Chondrocyte (in vitro differentiated cells): ENCODE results near the gene SETD2. TPM values are rescaled to one million over a fixed set of nuclear protein-coding genes. Genes with fewer than 3 reads are reported as not detected.

Experiments
- DNase-seq: peaks from one replicate; pipeline ENCODE4 v3.0.0; 2021; ENCODE audit warnings: mixed read lengths, low spot score
- H3K27ac Mint-ChIP-seq: one replicate; pipeline ENCODE4 v1.8.0; 2021; ENCODE audit warnings: mild to moderate bottlenecking, moderate library complexity, mixed read lengths; ENCODE audit not compliant: unreplicated experiment
- H3K27me3 Mint-ChIP-seq: 2 replicates; pipeline ENCODE4 v1.8.0; 2021; ENCODE audit warnings: low read depth, mixed read lengths
- H3K36me3 Mint-ChIP-seq: 2 replicates; pipeline ENCODE4 v1.8.0; 2021; ENCODE audit warnings: low read depth, mixed read lengths
- H3K4me1 Mint-ChIP-seq: 2 replicates; pipeline ENCODE4 v1.8.0; 2021; ENCODE audit warnings: low read depth, mild to moderate bottlenecking, mixed read lengths
- H3K4me3 Mint-ChIP-seq: one replicate; pipeline ENCODE4 v1.8.0; 2021; ENCODE audit warnings: mild to moderate bottlenecking, moderate library complexity, mixed read lengths; ENCODE audit not compliant: unreplicated experiment
- H3K9me3 Mint-ChIP-seq: 2 replicates; pipeline ENCODE4 v1.8.0; 2021; ENCODE audit warnings: low read depth, mixed read lengths
- total RNA-seq: library from RNA; stranded (reverse); gene quantifications from 3 replicates; pipeline ENCODE4 v1.2.1, GENCODE V29; 2021
- TF ChIP-seq, protein P1 (sequence below): fragments of 200-600 bp; sonication (generic); IDR thresholded peaks from 2 replicates; pipeline ENCODE4 v1.5.0; 2021; ENCODE audit warnings: antibody characterized with exemption, mild to moderate bottlenecking, moderate library complexity

Gene SETD2
- total RNA-seq, 1 donor from 2014 or later: 37.3 TPM

DNA sequence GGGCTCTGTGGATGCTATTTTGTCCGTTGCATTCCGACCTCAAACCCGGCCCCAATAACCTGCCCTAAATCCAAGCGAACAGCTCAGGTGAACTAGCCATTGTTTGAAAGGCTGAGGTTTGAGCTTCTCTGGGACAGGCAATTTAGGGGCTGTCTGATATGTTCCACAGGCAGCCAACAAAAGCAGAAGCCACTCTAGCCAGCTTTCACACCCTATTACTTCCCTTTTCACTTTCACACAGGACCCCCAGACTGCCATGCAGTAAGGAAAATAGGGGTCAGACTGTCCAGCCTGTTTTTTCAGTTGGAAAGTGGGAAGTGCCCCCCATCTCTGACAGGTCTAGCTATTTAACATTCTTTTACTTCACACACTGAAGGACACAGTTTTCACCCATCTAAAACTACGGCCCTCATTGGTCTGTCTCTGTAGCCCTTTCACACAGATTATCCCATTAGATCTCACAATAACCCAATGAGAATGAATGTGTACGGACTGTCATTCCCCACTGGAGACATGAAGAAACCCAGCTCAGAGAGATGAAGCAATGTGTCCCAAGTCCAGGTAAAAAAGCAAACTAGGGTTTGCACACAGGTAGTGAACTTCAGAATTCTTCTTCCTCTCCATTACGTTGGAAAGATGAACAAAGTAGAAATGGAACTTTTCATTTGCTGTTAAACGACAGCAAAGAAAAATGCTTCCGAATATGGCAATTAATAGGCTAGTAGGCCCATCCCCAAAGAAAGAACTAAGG, 189.3 kb downstream of the SETD2 start:
- Mint-ChIP-seq H3K9me3 (no peaks in the 10 kb centered on the region), H3K36me3 (peaks cover 2% of the 10 kb centered on the region), H3K27me3 (no peaks in the 10 kb centered on the region), H3K4me3 (peak overlapping the region; percentile 90), H3K27ac (peak overlapping the region; percentile 17), H3K4me1 (peaks cover 74% of the 10 kb centered on the region)
- TF ChIP-seq, protein P1, sequence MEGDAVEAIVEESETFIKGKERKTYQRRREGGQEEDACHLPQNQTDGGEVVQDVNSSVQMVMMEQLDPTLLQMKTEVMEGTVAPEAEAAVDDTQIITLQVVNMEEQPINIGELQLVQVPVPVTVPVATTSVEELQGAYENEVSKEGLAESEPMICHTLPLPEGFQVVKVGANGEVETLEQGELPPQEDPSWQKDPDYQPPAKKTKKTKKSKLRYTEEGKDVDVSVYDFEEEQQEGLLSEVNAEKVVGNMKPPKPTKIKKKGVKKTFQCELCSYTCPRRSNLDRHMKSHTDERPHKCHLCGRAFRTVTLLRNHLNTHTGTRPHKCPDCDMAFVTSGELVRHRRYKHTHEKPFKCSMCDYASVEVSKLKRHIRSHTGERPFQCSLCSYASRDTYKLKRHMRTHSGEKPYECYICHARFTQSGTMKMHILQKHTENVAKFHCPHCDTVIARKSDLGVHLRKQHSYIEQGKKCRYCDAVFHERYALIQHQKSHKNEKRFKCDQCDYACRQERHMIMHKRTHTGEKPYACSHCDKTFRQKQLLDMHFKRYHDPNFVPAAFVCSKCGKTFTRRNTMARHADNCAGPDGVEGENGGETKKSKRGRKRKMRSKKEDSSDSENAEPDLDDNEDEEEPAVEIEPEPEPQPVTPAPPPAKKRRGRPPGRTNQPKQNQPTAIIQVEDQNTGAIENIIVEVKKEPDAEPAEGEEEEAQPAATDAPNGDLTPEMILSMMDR: no peak
- no peak for DNase-seq

DNA sequence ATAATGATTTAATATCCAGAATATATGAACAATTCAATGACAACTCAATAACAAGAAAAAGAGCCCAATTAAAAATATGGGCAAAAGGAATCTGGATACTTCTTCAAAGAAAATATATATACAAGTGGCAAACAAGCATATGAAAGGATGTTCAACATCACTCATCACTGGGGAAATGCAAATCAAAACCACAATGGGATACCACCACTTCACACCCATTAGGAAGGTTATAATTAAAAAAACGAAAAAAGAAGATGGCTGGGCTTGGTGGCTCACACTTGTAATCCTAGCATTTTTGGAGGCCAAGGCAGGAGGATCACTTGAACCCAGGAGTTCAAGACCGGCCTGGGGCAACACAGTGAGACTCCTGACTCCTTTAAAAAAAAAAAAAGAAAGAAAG, 191.5 kb downstream of the SETD2 start:
- H3K36me3 Mint-ChIP-seq: peaks cover 2% of the 10 kb centered on the region

DNA sequence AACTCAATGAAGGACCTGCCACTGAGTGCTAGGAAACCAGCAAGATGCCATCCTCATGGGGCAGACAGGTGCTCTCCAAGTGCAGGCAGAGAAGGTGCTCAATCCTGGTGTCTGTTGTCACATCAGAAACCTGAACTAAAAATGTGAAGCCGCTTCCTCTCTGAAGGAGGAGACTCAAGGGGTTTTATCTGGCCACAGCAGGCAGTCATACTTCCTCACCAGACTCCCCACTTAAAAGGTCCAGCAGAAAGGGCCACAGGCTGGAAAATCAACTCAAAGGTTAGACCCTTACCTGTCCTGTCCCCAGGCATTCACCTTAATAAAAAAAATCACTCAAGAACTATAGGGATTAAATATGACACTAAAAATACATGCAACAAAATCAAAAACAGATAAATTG, 192.2 kb downstream of the SETD2 start:
- Mint-ChIP-seq H3K9me3 (no peaks in the 10 kb centered on the region), H3K27ac (peak overlapping the region; percentile 39)

More for the DNA sequence above, 191.5 kb downstream of the SETD2 start:
- no peak overlapping the region for H3K4me3 Mint-ChIP-seq
- no peak for DNase-seq
- H3K27ac Mint-ChIP-seq: no peak overlapping the region
- TF ChIP-seq, protein P1: no peak
- no peaks in the 10 kb centered on the region for H3K27me3 Mint-ChIP-seq
- no peaks in the 10 kb centered on the region for H3K9me3 Mint-ChIP-seq
- H3K4me1 Mint-ChIP-seq: peaks cover 69% of the 10 kb centered on the region

DNA sequence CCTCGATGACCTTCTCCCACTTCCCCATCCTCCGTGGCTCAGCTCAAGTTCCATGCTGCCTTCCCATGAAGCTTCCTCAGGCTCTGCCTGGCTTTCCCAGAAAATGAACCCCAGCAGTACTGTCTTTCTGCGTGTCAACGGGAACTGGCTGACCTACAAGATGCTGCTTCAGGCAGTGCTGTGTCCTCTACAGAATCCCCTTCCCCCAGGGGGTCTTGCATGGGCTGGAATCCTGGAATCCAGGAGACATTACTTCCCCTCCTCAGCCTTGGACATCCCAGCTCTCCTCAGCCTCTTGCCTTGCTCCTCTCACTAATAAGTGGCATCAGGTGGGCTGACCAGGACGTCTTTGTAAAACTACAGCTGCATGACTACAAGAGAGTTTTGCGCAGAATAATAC, 192.8 kb downstream of the SETD2 start:
- TF ChIP-seq, protein P1: no peak
- H3K9me3 Mint-ChIP-seq: no peaks in the 10 kb centered on the region
- no peak overlapping the region for H3K4me3 Mint-ChIP-seq
- H3K27ac Mint-ChIP-seq: peak overlapping the region; percentile 39
- no peak for DNase-seq
- peaks cover 2% of the 10 kb centered on the region for H3K36me3 Mint-ChIP-seq
- no peaks in the 10 kb centered on the region for H3K27me3 Mint-ChIP-seq
- peaks cover 69% of the 10 kb centered on the region for H3K4me1 Mint-ChIP-seq

More for the DNA sequence above, 192.2 kb downstream of the SETD2 start:
- DNase-seq: no peak
- Mint-ChIP-seq H3K4me3 (no peak overlapping the region), H3K4me1 (peaks cover 68% of the 10 kb centered on the region), H3K27me3 (no peaks in the 10 kb centered on the region), H3K36me3 (peaks cover 2% of the 10 kb centered on the region)
- TF ChIP-seq, protein P1: no peak

DNA sequence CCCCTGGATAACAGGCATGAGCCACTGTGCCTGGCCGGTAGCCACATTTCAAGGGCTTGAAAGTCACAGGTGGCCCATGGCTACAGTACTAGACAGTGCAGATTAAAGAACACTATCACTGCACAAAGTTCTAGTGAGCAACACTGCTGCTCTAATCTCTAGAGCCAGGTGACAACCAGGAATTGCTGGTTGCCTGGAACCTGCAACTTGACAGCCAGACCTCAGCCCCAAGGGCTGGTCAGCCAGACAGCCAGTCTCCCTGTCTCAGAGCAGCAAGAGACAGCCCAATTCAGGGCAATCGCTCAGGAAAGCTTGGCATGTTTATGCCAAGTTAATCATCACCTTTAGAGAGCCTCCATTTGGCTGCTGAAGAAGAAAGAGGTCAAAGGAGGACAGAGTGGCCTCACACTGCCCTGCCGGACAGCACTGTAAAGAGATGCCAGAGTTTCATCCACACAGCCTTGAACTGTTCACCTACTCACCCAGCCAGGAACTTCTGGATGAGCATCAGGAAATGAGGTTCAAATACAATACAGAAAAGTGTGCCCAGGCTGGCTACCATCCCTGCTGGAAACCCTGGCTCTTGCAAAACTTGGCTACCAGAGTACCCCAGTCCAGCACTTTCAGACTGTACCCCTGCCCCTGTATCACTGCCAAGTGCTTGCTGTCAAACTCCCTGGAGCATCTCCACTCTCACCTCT, 193.4 kb downstream of the SETD2 start:
- Mint-ChIP-seq H3K9me3 (no peaks in the 10 kb centered on the region), H3K27ac (peak overlapping the region; percentile 79), H3K27me3 (no peaks in the 10 kb centered on the region), H3K4me3 (no peak overlapping the region), H3K4me1 (peaks cover 68% of the 10 kb centered on the region), H3K36me3 (peaks cover 2% of the 10 kb centered on the region)
- DNase-seq: no peak
- TF ChIP-seq, protein P1: no peak
